Measurements from ENCODE around the gene RGL4.
"Not testable (repeated sequence)": the region's sequence is repeated elsewhere in the genome, so short reads cannot be mapped to it uniquely, and the experiment has no call there.

DNA sequence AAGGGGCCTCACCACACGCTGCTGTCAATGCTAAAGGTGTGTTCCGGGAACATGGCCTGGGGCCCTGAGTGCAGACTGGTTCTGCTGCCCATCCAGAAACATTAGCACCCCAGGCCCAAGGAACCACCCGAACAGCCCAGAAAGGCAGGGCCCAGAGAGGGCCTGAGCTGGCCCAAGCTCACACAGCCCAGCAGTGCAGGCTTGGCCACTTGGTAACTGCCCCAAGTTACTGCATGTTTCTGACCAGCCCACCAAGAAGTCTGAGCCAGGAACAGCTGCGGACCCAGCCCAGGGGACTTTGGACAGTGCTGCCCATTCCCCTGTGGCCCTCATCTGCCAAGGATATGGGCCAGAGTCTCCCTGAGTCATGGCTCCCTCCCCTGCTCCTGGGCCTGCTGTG, 19.4 kb upstream of the RGL4 start:
- TF ChIP-seq, protein P1, sequence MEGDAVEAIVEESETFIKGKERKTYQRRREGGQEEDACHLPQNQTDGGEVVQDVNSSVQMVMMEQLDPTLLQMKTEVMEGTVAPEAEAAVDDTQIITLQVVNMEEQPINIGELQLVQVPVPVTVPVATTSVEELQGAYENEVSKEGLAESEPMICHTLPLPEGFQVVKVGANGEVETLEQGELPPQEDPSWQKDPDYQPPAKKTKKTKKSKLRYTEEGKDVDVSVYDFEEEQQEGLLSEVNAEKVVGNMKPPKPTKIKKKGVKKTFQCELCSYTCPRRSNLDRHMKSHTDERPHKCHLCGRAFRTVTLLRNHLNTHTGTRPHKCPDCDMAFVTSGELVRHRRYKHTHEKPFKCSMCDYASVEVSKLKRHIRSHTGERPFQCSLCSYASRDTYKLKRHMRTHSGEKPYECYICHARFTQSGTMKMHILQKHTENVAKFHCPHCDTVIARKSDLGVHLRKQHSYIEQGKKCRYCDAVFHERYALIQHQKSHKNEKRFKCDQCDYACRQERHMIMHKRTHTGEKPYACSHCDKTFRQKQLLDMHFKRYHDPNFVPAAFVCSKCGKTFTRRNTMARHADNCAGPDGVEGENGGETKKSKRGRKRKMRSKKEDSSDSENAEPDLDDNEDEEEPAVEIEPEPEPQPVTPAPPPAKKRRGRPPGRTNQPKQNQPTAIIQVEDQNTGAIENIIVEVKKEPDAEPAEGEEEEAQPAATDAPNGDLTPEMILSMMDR (conservative IDR thresholded peaks at IDR 0.05; ENCODE audit: low read length), result not testable (repeated sequence)
- TF ChIP-seq EZH2phosphoT487 (IDR thresholded peaks at IDR 0.05; ENCODE audit: borderline replicate concordance, low read depth, low read length), result not testable (repeated sequence)
